B cell (primary cell): ENCODE results near the gene PRAF2. TPM values are rescaled to one million over a fixed set of nuclear protein-coding genes. Genes with fewer than 3 reads are reported as not detected.

Experiments
- ATAC-seq: fragments of 200-7000 bp; cut with Tn5 transposase; one replicate; pipeline ENCODE4 v1.10.0; 2021; ENCODE audit warnings: low read depth, mild to moderate bottlenecking, moderate number of reproducible peaks, moderate library complexity
- CTCF ChIA-PET: fragments of 350-600 bp; sonication (Branson Sonifier 250); formaldehyde crosslinking; loops from one replicate; lab custom pipeline; 2021; ENCODE audit warnings: antibody characterized with exemption, inconsistent platforms; lab: Charles Lee
- POLR2A ChIA-PET: fragments of 350-600 bp; sonication (Branson Sonifier 250); formaldehyde crosslinking; loops from one replicate; lab custom pipeline; 2021; ENCODE audit warnings: antibody characterized with exemption; lab: Charles Lee
- DNase-seq: peaks from one replicate; pipeline ENCODE4 v3.0.0; 2013
- H2AFZ ChIP-seq: 2 replicates; pipeline ENCODE4 v1.6.1; 2012; ENCODE audit warnings: mild to moderate bottlenecking, low read depth, low read length; ENCODE audit not compliant: insufficient read depth, poor library complexity, severe bottlenecking
- H3K27ac ChIP-seq, 2 donors: 1 replicate in 1 of 2; 2 replicates in 1 of 2; pipeline ENCODE4 v1.5.1; 2012 to 2013; ENCODE audit warnings: low read length in 2 of 2, mild to moderate bottlenecking in 2 of 2, moderate library complexity in 1 of 2
- H3K27me3 ChIP-seq, 4 experiments: fragments of 200-600 bp in 1 of 4; sonication (generic) in 1 of 4; replicated peaks in 1 of 4; 1 replicate in 2 of 4; 2 replicates in 2 of 4; pipeline versions ENCODE4 v1.6.1 to v1.7.0; 2013 to 2016; ENCODE audit warnings: low read length in 3 of 4, mild to moderate bottlenecking in 2 of 4, mixed read lengths in 1 of 4, moderate library complexity in 1 of 4; ENCODE audit not compliant: insufficient read depth in 4 of 4, control insufficient read depth in 3 of 4; ENCODE audit errors: control extremely low read depth in 1 of 4
- H3K36me3 ChIP-seq, 2 experiments: replicated peaks in 1 of 2; 1 replicate in 1 of 2; 2 replicates in 1 of 2; pipeline versions ENCODE4 v1.6.1 to v1.7.1; 2013; ENCODE audit warnings: low read length in 1 of 2; ENCODE audit not compliant: insufficient read depth in 2 of 2, control insufficient read depth in 1 of 2; ENCODE audit errors: control extremely low read depth in 1 of 2, extremely low read depth in 1 of 2
- H3K4me1 ChIP-seq, 2 donors: fragments of 200-600 bp in 1 of 2; sonication (generic) in 1 of 2; 1 replicate in 1 of 2; 2 replicates in 1 of 2; pipeline versions ENCODE4 v1.5.1 to v1.6.1; 2013 to 2017; ENCODE audit warnings: low read length in 2 of 2; ENCODE audit not compliant: control insufficient read depth in 2 of 2, insufficient read depth in 2 of 2
- H3K4me2 ChIP-seq: replicated peaks from 2 replicates; pipeline ENCODE3; 2012; ENCODE audit warnings: mild to moderate bottlenecking, low read depth, low read length; ENCODE audit not compliant: poor library complexity, severe bottlenecking
- H3K4me3 ChIP-seq, 5 experiments: fragments of 200-600 bp in 1 of 5; sonication (generic) in 1 of 5; 1 replicate in 3 of 5; 2 replicates in 2 of 5; pipeline versions ENCODE4 v1.5.1 to v1.7.0; 2011 to 2016; ENCODE audit warnings: low read length in 4 of 5, mild to moderate bottlenecking in 4 of 5, low read depth in 2 of 5, control low read depth in 1 of 5, moderate library complexity in 1 of 5; ENCODE audit not compliant: insufficient read depth in 1 of 5; ENCODE audit errors: control extremely low read depth in 1 of 5, extremely low read depth in 1 of 5
- H3K79me2 ChIP-seq: fragments of 200-600 bp; sonication (generic); one replicate; pipeline ENCODE4 v1.6.0; 2016; ENCODE audit warnings: low read length; ENCODE audit not compliant: control insufficient read depth, insufficient read depth
- H3K9ac ChIP-seq: fragments of 200-600 bp; sonication (generic); 2 replicates; pipeline ENCODE4 v1.6.1; 2017; ENCODE audit warnings: mild to moderate bottlenecking, low read length, moderate library complexity
- H3K9me3 ChIP-seq, 3 donors: one replicate each; pipeline versions ENCODE4 v1.6.1 to v1.7.1; 2013; ENCODE audit warnings: low read length in 2 of 3; ENCODE audit not compliant: control insufficient read depth in 2 of 3, insufficient read depth in 1 of 3; ENCODE audit errors: control extremely low read depth in 1 of 3
- H4K20me1 ChIP-seq: 2 replicates; pipeline ENCODE4 v1.6.0; 2012; ENCODE audit warnings: mild to moderate bottlenecking, low read length; ENCODE audit not compliant: insufficient read depth, control insufficient read depth, poor library complexity, severe bottlenecking
- H3K27ac Mint-ChIP-seq: one replicate; pipeline ENCODE4 v1.8.0; 2021; ENCODE audit warnings: mixed read lengths
- H3K27me3 Mint-ChIP-seq: one replicate; pipeline ENCODE4 v1.8.0; 2021; ENCODE audit warnings: mixed read lengths
- H3K4me1 Mint-ChIP-seq: one replicate; pipeline ENCODE4 v1.8.0; 2021; ENCODE audit warnings: mixed read lengths
- H3K4me3 Mint-ChIP-seq: one replicate; pipeline ENCODE4 v1.8.0; 2021; ENCODE audit warnings: mixed read lengths
- H3K9me3 Mint-ChIP-seq: one replicate; pipeline ENCODE4 v1.8.0; 2022; ENCODE audit warnings: mixed read lengths; ENCODE audit not compliant: insufficient read depth
- EZH2 ChIP-seq: IDR thresholded peaks from 2 replicates; pipeline ENCODE4 v1.6.1; 2012; ENCODE audit warnings: borderline replicate concordance, low read depth, mild to moderate bottlenecking, moderate library complexity, low read length; ENCODE audit not compliant: insufficient read depth, poor library complexity, severe bottlenecking
- WGBS: methylation state at CpG from one replicate; pipeline ENCODE4 v1.1.5; 2013; ENCODE audit warnings: missing lambda C conversion rate; ENCODE audit not compliant: insufficient coverage; 5-methylcytosine and 5-hydroxymethylcytosine counted together
- intact Hi-C: fragments of 100-400 bp; cut with micrococcal nuclease; formaldehyde crosslinking; loops from one replicate; pipeline ENCODE4 v1.10.0; 2022
- polyA minus RNA-seq: library from RNA; depleted of rRNA, polyadenylated mRNA; stranded (reverse); fragments of >200 nt; gene quantifications from 2 replicates; pipeline ENCODE4 v1.2.3, GENCODE V29; 2012
- polyA plus RNA-seq: library from polyadenylated mRNA; depleted of rRNA; stranded (reverse); fragments of >200 nt; gene quantifications from 2 replicates; pipeline ENCODE4 v1.2.3, GENCODE V29; 2012
- total RNA-seq, 2 donors: library from RNA; stranded (reverse); fragments of 120-200 nt in 1 of 2; gene quantifications; 1 replicate in 1 of 2; 2 replicates in 1 of 2; pipeline versions ENCODE4 v1.2.3 to v1.2.4, GENCODE V29; 2013 to 2022
- TF ChIP-seq, protein P1 (sequence below): fragments of 200-600 bp; IDR thresholded peaks from one replicate; pipeline ENCODE4 v1.8.0; 2022; ENCODE audit warnings: antibody characterized with exemption, mild to moderate bottlenecking

PRAF2 gene, protein sequence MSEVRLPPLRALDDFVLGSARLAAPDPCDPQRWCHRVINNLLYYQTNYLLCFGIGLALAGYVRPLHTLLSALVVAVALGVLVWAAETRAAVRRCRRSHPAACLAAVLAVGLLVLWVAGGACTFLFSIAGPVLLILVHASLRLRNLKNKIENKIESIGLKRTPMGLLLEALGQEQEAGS
- total RNA-seq (19.0 and 22.5 TPM in 2 replicates), polyA plus RNA-seq (18.2 and 19.4 TPM in 2 replicates), polyA minus RNA-seq (3.7 and 13.0 TPM in 2 replicates)
- 4.2 TPM for total RNA-seq (2013)

- peaks cover 2 to 20% of the 10 kb centered on the region in 2 donors for H3K4me1 ChIP-seq
- Mint-ChIP-seq H3K9me3 (no peaks in the 10 kb centered on the region), H3K27me3 (no peaks in the 10 kb centered on the region), H3K27ac (peak within 1 kb of the TSS; percentile 88), H3K4me1 (peaks cover 22% of the 10 kb centered on the region), H3K4me3 (peak within 1 kb of the TSS; percentile 82)
- no peaks in the 10 kb centered on the region for H3K27me3 ChIP-seq
- peak within 1 kb of the TSS; percentile 76 for H3K4me2 ChIP-seq
- ChIA-PET CTCF (no interaction called here), POLR2A (no interaction called here)
- peaks cover 0 to 11% (median 0%) of the 10 kb centered on the region in 3 donors for H3K9me3 ChIP-seq
- peak; percentile 99 for ATAC-seq
- peak; percentile 89 for DNase-seq
- intact Hi-C loops, result loop anchor here (1.0 kb wide), 2 partner anchors 27 to 31 kb away; partner anchors contain the start of gene TFE3
- TF ChIP-seq EZH2, result no peak
- TF ChIP-seq, protein P1, sequence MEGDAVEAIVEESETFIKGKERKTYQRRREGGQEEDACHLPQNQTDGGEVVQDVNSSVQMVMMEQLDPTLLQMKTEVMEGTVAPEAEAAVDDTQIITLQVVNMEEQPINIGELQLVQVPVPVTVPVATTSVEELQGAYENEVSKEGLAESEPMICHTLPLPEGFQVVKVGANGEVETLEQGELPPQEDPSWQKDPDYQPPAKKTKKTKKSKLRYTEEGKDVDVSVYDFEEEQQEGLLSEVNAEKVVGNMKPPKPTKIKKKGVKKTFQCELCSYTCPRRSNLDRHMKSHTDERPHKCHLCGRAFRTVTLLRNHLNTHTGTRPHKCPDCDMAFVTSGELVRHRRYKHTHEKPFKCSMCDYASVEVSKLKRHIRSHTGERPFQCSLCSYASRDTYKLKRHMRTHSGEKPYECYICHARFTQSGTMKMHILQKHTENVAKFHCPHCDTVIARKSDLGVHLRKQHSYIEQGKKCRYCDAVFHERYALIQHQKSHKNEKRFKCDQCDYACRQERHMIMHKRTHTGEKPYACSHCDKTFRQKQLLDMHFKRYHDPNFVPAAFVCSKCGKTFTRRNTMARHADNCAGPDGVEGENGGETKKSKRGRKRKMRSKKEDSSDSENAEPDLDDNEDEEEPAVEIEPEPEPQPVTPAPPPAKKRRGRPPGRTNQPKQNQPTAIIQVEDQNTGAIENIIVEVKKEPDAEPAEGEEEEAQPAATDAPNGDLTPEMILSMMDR, result no peak
- peak within 1 kb of the TSS; percentile 73 for H2AFZ ChIP-seq
- H3K27ac ChIP-seq, result peak within 1 kb of the TSS; percentile 54 to 58
- peak within 1 kb of the TSS in 4 of 5 experiments; percentile 55 to 70 (median 64) for H3K4me3 ChIP-seq
- under 1% methylated on average over 36 of the region's 61 CpGs for WGBS
- H3K9ac ChIP-seq, result peak within 1 kb of the TSS; percentile 69
- H3K79me2 ChIP-seq, result no peaks in the 10 kb centered on the region
- no peaks in the 10 kb centered on the region for H3K36me3 ChIP-seq
- H4K20me1 ChIP-seq, result no peaks in the 10 kb centered on the region
Measured at GRCh38 chrX:49073601-49074575, at the start of gene PRAF2. TSS of gene PRAF2 (minus strand) at chrX:49074002. CDS start at chrX:49073987, 15 bp downstream.
